Measurements from ENCODE around the gene SLC4A7.
A peak's percentile ranks its signal among the peaks of the same experiment; 100 is the strongest.
"Not testable (repeated sequence)": the region's sequence is repeated elsewhere in the genome, so short reads cannot be mapped to it uniquely, and the experiment has no call there.

Gene SLC4A7

GRCh38 chr3:27487383-27487782 is 3.2 kb upstream of the SLC4A7 start:
- no peak for DNase-seq (ENCODE audit: low read depth)

- DNase-seq (ENCODE audit: low read depth) = no peak
Observed at GRCh38 chr3:27486336-27486735, 2.2 kb upstream of the SLC4A7 start.

GRCh38 chr3:27485866-27486265 is 1.7 kb upstream of the SLC4A7 start:
- no peak for DNase-seq (ENCODE audit: low read depth)

- DNase-seq (ENCODE audit: low read depth) = peak; percentile 73
Observed at GRCh38 chr3:27483117-27484014, 818 bp downstream of the SLC4A7 start.

- DNase-seq (ENCODE audit: low read depth) = no peak
Observed at GRCh38 chr3:27479806-27480543, 4.2 kb downstream of the SLC4A7 start.

GRCh38 chr3:27471923-27472550 is 12.1 kb downstream of the SLC4A7 start:
- DNase-seq (ENCODE audit: low read depth) = no peak

GRCh38 chr3:27468283-27468886 is 15.8 kb downstream of the SLC4A7 start:
- DNase-seq (ENCODE audit: low read depth) = no peak

- peak; percentile 29 for DNase-seq (ENCODE audit: low read depth)
Observed at GRCh38 chr3:27467545-27467944, 16.6 kb downstream of the SLC4A7 start.

- DNase-seq (ENCODE audit: low read depth) = no peak
Observed at GRCh38 chr3:27464646-27465045, 19.5 kb downstream of the SLC4A7 start.

- no peak for DNase-seq (ENCODE audit: low read depth)
Observed at GRCh38 chr3:27462228-27462627, 22.0 kb downstream of the SLC4A7 start.

GRCh38 chr3:27458929-27459328 is 25.3 kb downstream of the SLC4A7 start:
- no peak for DNase-seq (ENCODE audit: low read depth)

GRCh38 chr3:27456554-27456953 is 27.6 kb downstream of the SLC4A7 start:
- no peak for DNase-seq (ENCODE audit: low read depth)

- no peak for DNase-seq (ENCODE audit: low read depth)
Observed at GRCh38 chr3:27454914-27455313, 29.3 kb downstream of the SLC4A7 start.

- no peak for DNase-seq (ENCODE audit: low read depth)
Observed at GRCh38 chr3:27454461-27454860, 29.7 kb downstream of the SLC4A7 start.

- DNase-seq (ENCODE audit: low read depth) = no peak
Observed at GRCh38 chr3:27452368-27453090, 31.7 kb downstream of the SLC4A7 start.

- DNase-seq (ENCODE audit: low read depth) = no peak
Observed at GRCh38 chr3:27451842-27452241, 32.3 kb downstream of the SLC4A7 start.

- DNase-seq (ENCODE audit: low read depth) = no peak
Observed at GRCh38 chr3:27451251-27451650, 32.9 kb downstream of the SLC4A7 start.

- no peak for DNase-seq (ENCODE audit: low read depth)
Observed at GRCh38 chr3:27449530-27450150, 34.5 kb downstream of the SLC4A7 start.

GRCh38 chr3:27442995-27443394 is 41.2 kb downstream of the SLC4A7 start:
- not testable (repeated sequence) for DNase-seq (ENCODE audit: low read depth)

GRCh38 chr3:27438352-27438751 is 45.8 kb downstream of the SLC4A7 start:
- not testable (repeated sequence) for DNase-seq (ENCODE audit: low read depth)

- DNase-seq (ENCODE audit: low read depth) = peak; percentile 94
Observed at GRCh38 chr3:27431116-27431515, 53.1 kb downstream of the SLC4A7 start.
